Measurements from ENCODE around the gene CHAF1B. TPM values are rescaled to one million over a fixed set of nuclear protein-coding genes. Genes with fewer than 3 reads are reported as not detected.

The CHAF1B gene
- total and polyA plus RNA-seq, 2 of the 8 experiments (the other 6 are each of a cell fraction or from before 2014, with no cell fraction given) = 11.8 to 23.1 TPM

GRCh38 chr21:36459098-36459497, 73.9 kb downstream of the CHAF1B start:
- WGBS, 2 experiments (ENCODE audit: extremely low coverage in 1 of 2, insufficient coverage in 1 of 2, insufficient read length in 1 of 2, insufficient replicate concordance in 2 of 2, low coverage in 1 of 2, low lambda C conversion rate in 2 of 2, missing lambda C conversion rate in 1 of 2) = 96% methylated on average over 6 of the region's 6 CpGs; no CpG with 5 or more reads in 1 of the 2 experiments
- H4K20me1 ChIP-seq (replicated peaks in 1 of 2; ENCODE audit: control insufficient read depth in 1 of 2, insufficient read depth in 2 of 2, low read length in 2 of 2) = no peaks in the 10 kb centered on the region
- no peaks in the 10 kb centered on the region for H3K27me3 ChIP-seq (replicated peaks in 1 of 4; ENCODE audit: control insufficient read depth in 3 of 4, extremely low read depth in 1 of 4, insufficient read depth in 3 of 4, low read length in 3 of 4)
- no peak overlapping the region for H2AFZ ChIP-seq (ENCODE audit: low read length)
- no peak overlapping the region for H3K4me2 ChIP-seq (ENCODE audit: insufficient read depth in 1 of 2, low read depth in 2 of 2, low read length in 2 of 2)
- peaks cover 0 to 7% (median 4%) of the 10 kb centered on the region in 4 experiments; a peak in 5 of 7 replicates for H3K4me1 ChIP-seq (replicated peaks in 1 of 4; ENCODE audit: control insufficient read depth in 3 of 4, insufficient read depth in 4 of 4, low read length in 3 of 4)
- H3K23ac ChIP-seq (ENCODE audit: insufficient read length) = no peak overlapping the region
- H3K14ac ChIP-seq (ENCODE audit: insufficient read length) = no peak overlapping the region
- no peaks in the 10 kb centered on the region for H3K9me3 ChIP-seq (ENCODE audit: insufficient read depth in 2 of 2, low read depth in 1 of 2, low read length in 1 of 2)
- H3K23me2 ChIP-seq (ENCODE audit: low read depth, low read length) = no peaks in the 10 kb centered on the region
- H3K4ac ChIP-seq (replicated peaks; ENCODE audit: insufficient read length, low read depth, low read length) = no peak overlapping the region
- ChIA-PET CTCF (ENCODE audit: partially characterized antibody) (interaction anchor here (0.9 to 1.4 kb wide), 3 partner anchors 9 to 203 kb away, joined by 3 to 6 read pairs (median 4); no protein-coding TSS in a partner anchor), POLR2A (ENCODE audit: partially characterized antibody) (interaction anchor here (1.0 kb wide), 1 partner anchor 20 kb away, joined by 3 read pairs; no protein-coding TSS in a partner anchor)
- H3K18ac ChIP-seq (ENCODE audit: extremely low read depth, low read length) = no peak overlapping the region
- no peak overlapping the region for H3K27ac ChIP-seq (ENCODE audit: low read depth, low read length)
- no peak overlapping the region for H4K8ac ChIP-seq (ENCODE audit: extremely low read depth, insufficient read depth, low read length)
- H2BK120ac ChIP-seq (replicated peaks; ENCODE audit: low read depth, low read length) = no peak overlapping the region
- H3K56ac ChIP-seq (replicated peaks; ENCODE audit: insufficient read length, low read depth, low read length) = no peak overlapping the region
- no peaks in the 10 kb centered on the region for H3K79me2 ChIP-seq (ENCODE audit: control insufficient read depth in 1 of 2, insufficient read depth in 2 of 2, low read length in 2 of 2)
- no peak for DNase-seq (ENCODE audit: low read depth in 1 of 2, low spot score in 2 of 2)
- H3K79me1 ChIP-seq (ENCODE audit: low read depth, low read length) = no peaks in the 10 kb centered on the region
- FAIRE-seq = no peak
- no peak overlapping the region for H4K5ac ChIP-seq (ENCODE audit: insufficient read length, low read depth, low read length)
- H2BK12ac ChIP-seq (ENCODE audit: low read depth, low read length) = peak overlapping the region; percentile 53; the same call in 1 of the 2 replicates
- no peak overlapping the region for H3K9ac ChIP-seq (replicated peaks in 1 of 4; ENCODE audit: extremely low read depth in 1 of 4, low read depth in 3 of 4, low read length in 3 of 4)
- no peak overlapping the region for H2AK5ac ChIP-seq (ENCODE audit: low read depth, low read length)
- no peak overlapping the region for H2BK20ac ChIP-seq (ENCODE audit: low read length)
- no peak overlapping the region for H4K91ac ChIP-seq (replicated peaks; ENCODE audit: insufficient read length, low read length)
- no peak overlapping the region for H3K4me3 ChIP-seq (ENCODE audit: extremely low read depth in 1 of 4, insufficient read depth in 2 of 4, low read depth in 3 of 4, low read length in 4 of 4)
- no peak overlapping the region for H2BK15ac ChIP-seq (ENCODE audit: low read length)
- TF ChIP-seq EZH2 (IDR thresholded peaks at IDR 0.05; ENCODE audit: low read depth, low read length, severe bottlenecking) (no peak), YY1 (IDR thresholded peaks at IDR 0.05; ENCODE audit: low read depth, low read length) (no peak), SAP30 (IDR thresholded peaks at IDR 0.05; ENCODE audit: insufficient read depth, insufficient replicate concordance, low read length) (no peak), HDAC2 (IDR thresholded peaks at IDR 0.05; ENCODE audit: borderline replicate concordance in 1 of 2, low read depth in 2 of 2, low read length in 2 of 2) (no peak), CEBPB (IDR thresholded peaks at IDR 0.05; ENCODE audit: low read depth, low read length) (no peak), CTCF (IDR thresholded peaks at IDR 0.05; ENCODE audit: control extremely low read depth in 1 of 3, insufficient read depth in 1 of 3, low read depth in 1 of 3, low read length in 3 of 3) (peak; percentile 10 to 16 (median 12); a peak in 3 of 4 replicates), E2F6 (IDR thresholded peaks at IDR 0.05) (no peak)
- H3K36me3 ChIP-seq (ENCODE audit: control insufficient read depth in 2 of 4, insufficient read depth in 4 of 4, low read length in 3 of 4) = no peaks in the 10 kb centered on the region
- 0 out of 2 replicates have a peak overlapping the region, but pooled peaks have one; percentile 16 for H2BK5ac ChIP-seq (ENCODE audit: low read depth, low read length)

Measured in H1 (cell line).